GM12891 (cell line): ENCODE data around the gene PGBD5.

Experiments
- DNase-seq: peaks from one replicate; pipeline ENCODE4 v3.0.0; 2011; ENCODE audit warnings: low spot score; ENCODE audit not compliant: insufficient read length
- FAIRE-seq: peaks from 2 replicates; lab custom pipeline; 2011; peaks lifted over from hg19 to GRCh38; lab: Jason Lieb, UNC
- PAX5 ChIP-seq: IDR thresholded peaks from 2 replicates; pipeline ENCODE4 v1.6.1; 2011; ENCODE audit warnings: low read length, moderate library complexity, mild to moderate bottlenecking; ENCODE audit not compliant: insufficient read depth, severe bottlenecking
- POLR2A ChIP-seq: IDR thresholded peaks from 2 replicates; pipeline ENCODE4 v1.6.1; 2011; ENCODE audit warnings: low read depth, low read length, control low read depth
- POLR2AphosphoS5 ChIP-seq: IDR thresholded peaks from 2 replicates; pipeline ENCODE4 v1.6.1; 2011; ENCODE audit warnings: low read depth, low read length, control low read depth
- POU2F2 ChIP-seq: IDR thresholded peaks from 2 replicates; pipeline ENCODE4 v1.6.1; 2011; ENCODE audit warnings: low read depth, mild to moderate bottlenecking, control low read depth, low read length, moderate library complexity
- SPI1 ChIP-seq: IDR thresholded peaks from 2 replicates; pipeline ENCODE4 v1.6.1; 2011; ENCODE audit warnings: low read depth, low read length, control low read depth
- TAF1 ChIP-seq: IDR thresholded peaks from 2 replicates; pipeline ENCODE4 v1.6.1; 2011; ENCODE audit warnings: low read depth, low read length, control low read depth

The PGBD5 gene

DNA sequence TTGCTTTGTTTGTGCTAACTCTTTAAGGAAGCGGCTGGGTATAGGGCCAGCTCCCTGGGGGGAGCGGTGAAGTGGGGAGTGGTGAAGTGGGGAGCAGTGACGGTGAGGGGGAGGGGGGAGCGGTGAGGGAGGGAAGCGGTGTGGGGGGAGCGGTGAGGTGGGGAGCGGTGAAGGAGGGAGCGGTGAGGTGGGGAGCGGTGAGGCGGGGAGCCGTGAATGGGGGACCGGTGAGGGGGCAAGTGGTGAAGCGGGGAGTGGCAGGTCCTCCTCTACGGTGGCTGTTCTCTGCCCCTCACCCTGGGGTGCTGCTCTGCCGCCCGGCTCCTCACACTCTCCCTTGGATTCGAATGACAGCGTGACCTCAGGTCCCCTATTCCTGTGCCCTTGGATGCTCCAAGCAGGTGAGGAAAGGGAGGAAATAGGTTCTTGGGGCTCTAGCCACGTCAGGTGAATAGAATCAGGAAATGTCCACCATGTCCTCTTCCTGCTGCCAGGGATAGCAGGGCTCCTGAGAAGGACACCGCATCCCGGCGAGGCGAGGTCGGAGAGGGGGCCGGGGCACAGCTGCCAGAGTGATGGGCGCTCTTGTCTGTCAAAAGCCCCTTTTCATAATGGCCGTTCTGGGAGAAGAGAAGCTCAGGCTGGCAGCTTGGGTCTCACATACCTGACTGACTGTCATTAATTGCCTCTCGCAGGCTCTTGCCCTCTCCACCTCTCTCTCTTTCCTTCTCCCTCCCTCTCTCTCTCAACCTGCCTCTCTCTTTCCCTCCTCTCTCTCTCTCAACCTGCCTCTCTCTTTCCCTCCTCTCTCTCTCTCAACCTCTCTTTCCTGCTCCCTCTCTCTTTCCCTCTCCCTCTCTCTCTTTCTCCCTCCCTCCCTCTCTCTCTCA, 134.2 kb downstream of the PGBD5 start:
- TF ChIP-seq SPI1 (no peak), POLR2AphosphoS5 (no peak), POLR2A (no peak), POU2F2 (no peak), PAX5 (no peak), TAF1 (no peak)
- DNase-seq: no peak
- no peak for FAIRE-seq

DNA sequence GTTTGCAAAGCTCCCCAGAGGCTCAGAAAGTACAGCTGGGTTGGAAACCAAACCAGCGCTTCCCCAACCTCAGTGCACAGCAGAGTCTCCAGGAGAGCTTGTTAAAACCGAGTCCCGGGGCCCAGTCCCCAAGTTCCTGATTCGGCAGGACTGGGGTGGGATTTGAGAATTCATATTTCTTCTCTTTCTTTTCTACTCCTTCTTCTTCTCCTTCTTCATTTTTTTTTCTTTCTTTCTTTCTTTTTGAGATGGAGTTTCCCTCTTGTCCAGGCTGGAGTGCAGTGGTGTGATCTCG, 136.8 kb downstream of the PGBD5 start:
- DNase-seq (no peak), FAIRE-seq (no peak)

DNA sequence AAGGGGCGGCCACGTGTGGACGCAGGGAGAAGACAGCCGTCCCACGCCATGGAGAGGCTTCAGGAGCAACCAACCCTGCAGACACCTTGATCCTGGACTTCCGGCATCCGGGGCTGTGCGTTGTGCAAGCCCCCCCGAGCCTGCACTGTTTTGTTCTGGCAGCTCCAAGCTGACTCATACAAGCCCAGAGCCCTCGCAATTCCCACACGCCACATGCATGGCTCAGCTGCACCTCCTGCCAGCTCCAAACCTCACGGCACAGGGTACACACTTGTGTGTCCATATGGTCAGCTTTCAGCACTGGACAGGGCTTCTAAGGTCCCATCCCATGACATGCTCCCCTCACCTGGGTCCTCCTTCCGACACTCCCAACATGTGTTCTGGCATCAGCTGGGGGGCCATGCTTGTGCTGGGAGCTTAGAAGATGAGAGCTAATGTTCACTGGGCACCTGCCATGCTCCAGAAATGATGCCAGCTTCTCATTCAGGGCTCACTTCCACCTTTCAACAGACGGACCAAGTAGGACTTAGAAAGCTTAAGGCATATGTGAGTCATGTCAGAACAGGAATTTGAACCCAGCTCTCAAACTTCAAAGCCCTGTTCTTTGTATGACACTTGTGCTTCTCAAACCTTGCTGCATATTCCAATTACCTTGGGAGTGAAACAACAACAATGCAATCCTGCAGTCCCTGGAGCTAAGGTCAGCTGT, 137.3 kb downstream of the PGBD5 start:
- DNase-seq (no peak), FAIRE-seq (no peak)
- TF ChIP-seq TAF1 (no peak), PAX5 (no peak)

More for the DNA sequence above, 136.8 kb downstream of the PGBD5 start:
- TF ChIP-seq PAX5: no peak
- TF ChIP-seq POLR2A: no peak
- TF ChIP-seq TAF1: no peak
- no peak for TF ChIP-seq POLR2AphosphoS5
- TF ChIP-seq SPI1: no peak

DNA sequence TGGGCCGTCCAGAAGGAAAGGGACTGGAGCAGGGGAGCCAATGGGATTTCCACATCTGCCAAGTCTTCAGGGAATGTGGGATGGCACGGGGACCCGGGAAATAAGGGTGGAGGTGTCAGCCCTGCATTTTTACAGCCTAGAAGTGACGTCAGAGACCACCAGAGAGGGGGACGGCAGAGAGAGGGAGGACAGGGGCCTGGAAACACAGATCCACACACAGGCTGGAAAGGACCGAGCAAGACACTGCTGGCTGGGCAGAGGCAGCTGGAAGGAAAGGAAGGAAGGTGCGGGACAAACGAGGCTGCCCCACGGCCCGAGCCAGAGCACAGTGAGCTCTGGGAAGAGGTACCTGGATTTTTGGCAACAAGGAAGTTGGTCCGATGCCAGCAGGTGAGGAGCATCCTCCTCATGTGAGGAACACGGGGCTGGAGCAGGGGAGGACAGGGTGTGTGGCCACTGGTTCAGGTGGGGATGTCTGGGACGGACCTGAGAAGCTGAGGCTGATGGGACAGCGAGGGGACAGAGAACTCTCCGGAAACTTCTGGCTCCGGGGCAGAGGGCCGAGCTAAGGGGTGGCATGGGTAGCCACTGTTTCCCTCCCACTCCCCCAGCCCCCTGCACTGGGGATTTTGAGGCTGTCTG, 138.3 kb downstream of the PGBD5 start:
- no peak for TF ChIP-seq SPI1
- TF ChIP-seq PAX5: no peak
- no peak for TF ChIP-seq TAF1
- no peak for TF ChIP-seq POU2F2
- no peak for TF ChIP-seq POLR2A
- DNase-seq: no peak
- FAIRE-seq: no peak

DNA sequence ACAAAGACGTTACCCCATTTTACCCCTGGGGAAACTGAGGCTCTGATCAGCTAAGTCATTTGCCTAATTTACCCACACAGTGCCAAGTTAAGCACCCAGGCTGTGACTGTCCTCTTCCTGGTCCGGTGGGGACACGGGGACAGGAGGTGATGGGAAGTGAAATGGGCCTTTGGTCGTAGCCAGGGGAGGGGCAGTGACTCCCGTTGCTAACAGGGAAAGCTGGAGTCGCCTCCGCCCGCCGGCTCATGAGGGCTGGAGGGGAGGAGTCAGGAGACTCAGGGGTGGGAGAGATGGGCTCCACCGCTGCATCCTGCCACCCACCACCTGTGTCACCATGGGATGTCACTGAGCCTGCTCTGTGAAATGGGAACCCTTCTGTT, 139.3 kb downstream of the PGBD5 start:
- TF ChIP-seq POLR2AphosphoS5 (no peak), POU2F2 (no peak)
- FAIRE-seq (no peak), DNase-seq (no peak)

DNA sequence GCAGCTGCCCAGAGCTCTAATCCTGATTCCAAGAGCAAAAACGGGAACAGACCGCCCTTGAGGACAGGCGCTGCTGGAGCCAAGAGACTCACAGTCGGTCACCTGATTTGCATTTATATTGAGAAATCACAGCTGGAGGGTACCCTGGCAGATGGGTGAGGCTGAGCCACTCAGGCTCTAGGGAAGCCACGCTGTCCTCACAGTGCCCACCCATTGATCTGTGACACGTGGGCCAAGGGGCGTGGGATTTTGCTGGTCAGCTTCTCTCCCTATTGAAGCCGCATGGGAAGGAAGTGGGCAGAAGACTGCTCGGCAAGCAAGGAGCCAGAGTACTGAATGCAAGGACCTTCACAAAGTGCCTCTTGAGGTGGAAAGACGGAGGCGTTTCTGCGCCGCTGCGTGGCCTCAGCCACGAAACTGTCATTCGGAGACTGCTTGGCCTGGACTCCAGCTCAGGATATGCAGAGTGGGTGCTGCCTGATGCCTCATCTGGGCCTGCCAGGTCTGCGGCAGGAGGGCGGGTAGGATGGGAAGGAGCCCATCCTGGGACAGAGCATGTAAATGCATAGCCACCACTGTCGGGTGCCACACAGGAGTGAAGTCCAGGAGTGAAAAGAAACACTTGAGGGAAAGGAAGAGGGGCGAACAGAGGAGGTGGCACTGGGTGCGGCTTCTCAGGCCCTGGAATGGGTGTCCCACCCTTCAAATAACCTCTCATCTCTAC, 139.8 kb downstream of the PGBD5 start:
- TF ChIP-seq TAF1: no peak
- TF ChIP-seq SPI1: no peak
- TF ChIP-seq POU2F2: no peak
- TF ChIP-seq PAX5: no peak
- TF ChIP-seq POLR2AphosphoS5: no peak
- no peak for TF ChIP-seq POLR2A
- DNase-seq (no peak), FAIRE-seq (no peak)

DNA sequence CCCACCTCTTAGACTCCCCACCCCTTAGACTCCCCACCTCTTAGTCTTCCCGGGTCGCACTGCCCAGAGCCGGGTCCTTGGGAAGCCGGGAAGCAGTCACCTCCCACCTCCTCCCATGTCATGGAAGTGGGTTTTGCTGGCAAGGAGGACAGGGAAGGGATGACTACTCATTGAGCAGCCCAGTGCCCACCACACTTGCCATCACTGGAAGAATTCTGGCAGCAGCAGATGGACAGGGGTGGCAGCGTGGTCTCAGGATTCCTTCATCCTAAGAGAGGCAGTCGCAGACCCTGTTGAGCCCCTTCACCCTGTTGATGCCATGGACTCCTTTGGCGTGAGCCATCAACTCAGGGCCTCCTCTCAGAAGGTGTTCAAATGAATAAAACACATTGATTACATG, 140.8 kb downstream of the PGBD5 start:
- no peak for TF ChIP-seq POLR2AphosphoS5
- no peak for TF ChIP-seq TAF1
- TF ChIP-seq POU2F2: no peak
- no peak for TF ChIP-seq POLR2A
- TF ChIP-seq SPI1: no peak
- no peak for TF ChIP-seq PAX5
- FAIRE-seq: no peak
- no peak for DNase-seq

DNA sequence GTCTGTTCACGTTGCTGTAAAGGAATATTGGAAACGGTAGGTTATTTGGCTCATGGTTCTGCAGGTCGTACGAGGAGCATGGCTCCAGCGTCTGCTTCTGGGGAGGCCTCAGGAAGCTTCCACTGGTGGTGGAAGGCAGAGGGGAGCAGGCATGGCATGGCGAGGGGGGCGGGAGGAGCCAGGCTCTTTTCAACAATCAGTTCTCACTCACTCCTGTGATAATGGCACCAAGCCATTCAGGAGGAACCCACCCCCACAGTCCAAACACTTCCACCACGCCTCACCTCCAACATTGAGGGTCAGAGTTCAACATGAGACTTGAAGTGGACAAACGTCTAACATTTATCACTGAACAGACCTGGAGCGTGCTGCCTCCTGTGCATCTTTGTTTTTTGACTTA, 141.2 kb downstream of the PGBD5 start:
- no peak for FAIRE-seq
- TF ChIP-seq POLR2AphosphoS5 (no peak), POLR2A (no peak), SPI1 (no peak)
- no peak for DNase-seq

DNA sequence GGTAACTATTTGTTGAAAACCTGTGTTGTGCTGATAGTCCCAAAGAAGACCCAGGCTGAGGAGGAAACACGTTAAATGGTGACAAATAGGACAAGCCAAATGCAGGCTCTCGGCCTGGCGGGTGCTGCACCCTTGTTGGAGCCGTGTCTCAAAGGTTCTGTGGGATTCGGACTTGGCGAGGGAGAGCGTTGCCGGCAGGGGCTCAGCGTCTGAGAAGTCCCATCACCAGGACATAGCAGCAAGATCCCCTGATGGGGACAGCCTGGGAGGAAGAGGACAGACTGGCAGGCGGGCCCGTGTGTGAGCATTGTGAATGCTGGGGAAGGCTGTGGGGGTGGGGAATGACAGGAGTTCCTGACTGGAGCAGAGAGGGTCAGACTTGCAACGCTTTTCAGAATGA, 142.5 kb downstream of the PGBD5 start:
- TF ChIP-seq PAX5 (no peak), TAF1 (no peak)
- FAIRE-seq (no peak), DNase-seq (no peak)

DNA sequence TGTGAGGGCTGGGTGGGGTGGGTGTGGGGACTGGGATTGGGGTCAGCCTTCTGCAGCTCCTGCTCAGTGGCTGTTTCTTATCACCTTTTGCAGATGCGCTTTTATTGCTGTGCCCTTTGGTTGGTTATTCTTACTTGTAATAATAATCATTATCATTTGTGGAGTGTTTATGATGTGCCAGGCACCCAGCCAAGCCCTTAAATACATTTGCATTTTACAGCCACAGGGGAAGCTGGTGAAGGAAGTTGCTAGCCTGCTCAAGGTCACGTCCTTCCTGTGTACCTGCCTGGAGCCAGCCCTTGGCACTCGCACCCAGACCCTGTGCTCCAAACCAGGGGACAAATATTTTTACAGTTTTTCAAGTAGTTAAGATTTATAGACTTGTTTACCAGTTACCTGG, 144.0 kb downstream of the PGBD5 start:
- TF ChIP-seq PAX5 (no peak), TAF1 (no peak), POU2F2 (no peak), SPI1 (no peak), POLR2A (no peak), POLR2AphosphoS5 (no peak)
- FAIRE-seq: no peak
- no peak for DNase-seq
